OCI-LY3 (cell line): ENCODE results near the gene PTPRR.

Source experiments
- EZH2phosphoT487 ChIP-seq: fragments of 200-600 bp; shearing (Covaris generic); IDR thresholded peaks from 2 replicates; pipeline ENCODE4 v1.6.1; 2018; ENCODE audit warnings: antibody characterized with exemption, mixed run types, low read depth
- TF ChIP-seq, protein P1 (sequence below): fragments of 200-600, 300-600 bp; sonication (generic); IDR thresholded peaks from 2 replicates; pipeline ENCODE4 v1.5.1; 2014; ENCODE audit warnings: antibody characterized with exemption, low read length, low read depth

DNA sequence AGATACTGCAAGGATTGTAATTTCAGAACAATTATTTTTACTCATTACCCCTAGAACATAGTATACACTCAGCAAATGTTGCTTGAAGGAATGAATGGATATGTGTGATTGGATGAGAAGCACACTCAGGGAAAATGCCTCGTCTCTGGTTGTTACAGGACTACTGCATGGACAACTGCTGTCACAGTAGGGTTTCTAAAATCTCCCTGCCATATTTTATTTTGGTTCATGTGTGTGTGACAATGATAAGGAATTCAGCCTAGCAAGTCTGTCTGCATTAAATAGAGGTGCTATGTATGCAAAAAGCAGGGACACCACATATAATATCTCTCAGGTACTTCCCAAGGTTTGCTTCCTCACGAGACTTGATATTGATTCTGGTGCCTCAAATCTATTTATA, 1.4 kb downstream of the PTPRR start:
- TF ChIP-seq, protein P1, sequence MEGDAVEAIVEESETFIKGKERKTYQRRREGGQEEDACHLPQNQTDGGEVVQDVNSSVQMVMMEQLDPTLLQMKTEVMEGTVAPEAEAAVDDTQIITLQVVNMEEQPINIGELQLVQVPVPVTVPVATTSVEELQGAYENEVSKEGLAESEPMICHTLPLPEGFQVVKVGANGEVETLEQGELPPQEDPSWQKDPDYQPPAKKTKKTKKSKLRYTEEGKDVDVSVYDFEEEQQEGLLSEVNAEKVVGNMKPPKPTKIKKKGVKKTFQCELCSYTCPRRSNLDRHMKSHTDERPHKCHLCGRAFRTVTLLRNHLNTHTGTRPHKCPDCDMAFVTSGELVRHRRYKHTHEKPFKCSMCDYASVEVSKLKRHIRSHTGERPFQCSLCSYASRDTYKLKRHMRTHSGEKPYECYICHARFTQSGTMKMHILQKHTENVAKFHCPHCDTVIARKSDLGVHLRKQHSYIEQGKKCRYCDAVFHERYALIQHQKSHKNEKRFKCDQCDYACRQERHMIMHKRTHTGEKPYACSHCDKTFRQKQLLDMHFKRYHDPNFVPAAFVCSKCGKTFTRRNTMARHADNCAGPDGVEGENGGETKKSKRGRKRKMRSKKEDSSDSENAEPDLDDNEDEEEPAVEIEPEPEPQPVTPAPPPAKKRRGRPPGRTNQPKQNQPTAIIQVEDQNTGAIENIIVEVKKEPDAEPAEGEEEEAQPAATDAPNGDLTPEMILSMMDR = no peak
- TF ChIP-seq EZH2phosphoT487 = no peak
